ENCODE results near the gene TSPEAR.

TSPEAR gene

GRCh38 chr21:44730951-44731579, 19.7 kb upstream of the TSPEAR start:
- Histone ChIP-seq H3K9ac (ENCODE audit: low read length in 2 of 2) (no peak overlapping the region), H3K9me3 (ENCODE audit: control insufficient read depth in 2 of 2, low read length in 2 of 2) (peaks cover 0 to 6% of the 10 kb centered on the region in 2 donors), H3K36me3 (ENCODE audit: control insufficient read depth in 2 of 2, insufficient read depth in 2 of 2, low read length in 2 of 2) (no peaks in the 10 kb centered on the region), H3K27me3 (ENCODE audit: control insufficient read depth in 1 of 2, insufficient read depth in 2 of 2, low read length in 2 of 2) (peaks cover 4 to 6% of the 10 kb centered on the region in 2 donors), H3K4me3 (ENCODE audit: low read length in 2 of 2) (no peak overlapping the region), H3K27ac (ENCODE audit: low read length) (no peak overlapping the region), H3K4me1 (ENCODE audit: control insufficient read depth, insufficient read depth, low read length) (no peaks in the 10 kb centered on the region)

GRCh38 chr21:44730028-44730395, 18.6 kb upstream of the TSPEAR start:
- no peaks in the 10 kb centered on the region for H3K36me3 ChIP-seq (ENCODE audit: control insufficient read depth in 2 of 2, insufficient read depth in 2 of 2, low read length in 2 of 2)
- peaks cover 6 to 8% of the 10 kb centered on the region in 2 donors for H3K27me3 ChIP-seq (ENCODE audit: control insufficient read depth in 1 of 2, insufficient read depth in 2 of 2, low read length in 2 of 2)
- H3K27ac ChIP-seq (ENCODE audit: low read length) = no peak overlapping the region
- H3K4me3 ChIP-seq (ENCODE audit: low read length in 2 of 2) = no peak overlapping the region
- H3K9ac ChIP-seq (ENCODE audit: low read length in 2 of 2) = no peak overlapping the region
- H3K4me1 ChIP-seq (ENCODE audit: control insufficient read depth, insufficient read depth, low read length) = no peaks in the 10 kb centered on the region
- H3K9me3 ChIP-seq (ENCODE audit: control insufficient read depth in 2 of 2, low read length in 2 of 2) = no peaks in the 10 kb centered on the region

- no peak overlapping the region for H3K27ac ChIP-seq (ENCODE audit: low read length)
- H3K27me3 ChIP-seq (ENCODE audit: control insufficient read depth in 1 of 2, insufficient read depth in 2 of 2, low read length in 2 of 2) = peaks cover 8 to 11% of the 10 kb centered on the region in 2 donors
- no peaks in the 10 kb centered on the region for H3K9me3 ChIP-seq (ENCODE audit: control insufficient read depth in 2 of 2, low read length in 2 of 2)
- H3K4me1 ChIP-seq (ENCODE audit: control insufficient read depth, insufficient read depth, low read length) = no peaks in the 10 kb centered on the region
- no peak overlapping the region for H3K4me3 ChIP-seq (ENCODE audit: low read length in 2 of 2)
- H3K36me3 ChIP-seq (ENCODE audit: control insufficient read depth in 2 of 2, insufficient read depth in 2 of 2, low read length in 2 of 2) = no peaks in the 10 kb centered on the region
- no peak overlapping the region for H3K9ac ChIP-seq (ENCODE audit: low read length in 2 of 2)
These were observed 18.1 kb upstream of the TSPEAR start for GRCh38 chr21:44729336-44730027.

GRCh38 chr21:44728716-44729115, 17.3 kb upstream of the TSPEAR start:
- no peak overlapping the region for H3K4me3 ChIP-seq (ENCODE audit: low read length in 2 of 2)
- H3K36me3 ChIP-seq (ENCODE audit: control insufficient read depth in 2 of 2, insufficient read depth in 2 of 2, low read length in 2 of 2) = no peaks in the 10 kb centered on the region
- H3K9me3 ChIP-seq (ENCODE audit: control insufficient read depth in 2 of 2, low read length in 2 of 2) = no peaks in the 10 kb centered on the region
- no peak overlapping the region for H3K27ac ChIP-seq (ENCODE audit: low read length)
- no peak overlapping the region for H3K9ac ChIP-seq (ENCODE audit: low read length in 2 of 2)
- H3K4me1 ChIP-seq (ENCODE audit: control insufficient read depth, insufficient read depth, low read length) = peaks cover under 1% of the 10 kb centered on the region
- H3K27me3 ChIP-seq (ENCODE audit: control insufficient read depth in 1 of 2, insufficient read depth in 2 of 2, low read length in 2 of 2) = peaks cover 15 to 16% of the 10 kb centered on the region in 2 donors

- Histone ChIP-seq H3K27ac (ENCODE audit: low read length) (no peak overlapping the region), H3K27me3 (ENCODE audit: control insufficient read depth in 1 of 2, insufficient read depth in 2 of 2, low read length in 2 of 2) (peaks cover 23 to 24% of the 10 kb centered on the region in 2 donors), H3K36me3 (ENCODE audit: control insufficient read depth in 2 of 2, insufficient read depth in 2 of 2, low read length in 2 of 2) (no peaks in the 10 kb centered on the region), H3K4me3 (ENCODE audit: low read length in 2 of 2) (no peak overlapping the region), H3K9ac (ENCODE audit: low read length in 2 of 2) (no peak overlapping the region), H3K9me3 (ENCODE audit: control insufficient read depth in 2 of 2, low read length in 2 of 2) (no peaks in the 10 kb centered on the region), H3K4me1 (ENCODE audit: control insufficient read depth, insufficient read depth, low read length) (peaks cover 3% of the 10 kb centered on the region)
These were observed 16.4 kb upstream of the TSPEAR start for GRCh38 chr21:44727757-44728156.

GRCh38 chr21:44727321-44727720, 15.9 kb upstream of the TSPEAR start:
- H3K4me3 ChIP-seq (ENCODE audit: low read length in 2 of 2) = no peak overlapping the region
- H3K9me3 ChIP-seq (ENCODE audit: control insufficient read depth in 2 of 2, low read length in 2 of 2) = no peaks in the 10 kb centered on the region
- H3K27me3 ChIP-seq (ENCODE audit: control insufficient read depth in 1 of 2, insufficient read depth in 2 of 2, low read length in 2 of 2) = peaks cover 26 to 28% of the 10 kb centered on the region in 2 donors
- no peak overlapping the region for H3K9ac ChIP-seq (ENCODE audit: low read length in 2 of 2)
- H3K36me3 ChIP-seq (ENCODE audit: control insufficient read depth in 2 of 2, insufficient read depth in 2 of 2, low read length in 2 of 2) = no peaks in the 10 kb centered on the region
- no peak overlapping the region for H3K27ac ChIP-seq (ENCODE audit: low read length)
- peaks cover 3% of the 10 kb centered on the region for H3K4me1 ChIP-seq (ENCODE audit: control insufficient read depth, insufficient read depth, low read length)

- no peak overlapping the region for H3K9ac ChIP-seq (ENCODE audit: low read length in 2 of 2)
- H3K9me3 ChIP-seq (ENCODE audit: control insufficient read depth in 2 of 2, low read length in 2 of 2) = no peaks in the 10 kb centered on the region
- no peak overlapping the region for H3K27ac ChIP-seq (ENCODE audit: low read length)
- peaks cover 26% of the 10 kb centered on the region in 2 donors for H3K27me3 ChIP-seq (ENCODE audit: control insufficient read depth in 1 of 2, insufficient read depth in 2 of 2, low read length in 2 of 2)
- no peaks in the 10 kb centered on the region for H3K36me3 ChIP-seq (ENCODE audit: control insufficient read depth in 2 of 2, insufficient read depth in 2 of 2, low read length in 2 of 2)
- H3K4me3 ChIP-seq (ENCODE audit: low read length in 2 of 2) = no peak overlapping the region
- peaks cover 3% of the 10 kb centered on the region for H3K4me1 ChIP-seq (ENCODE audit: control insufficient read depth, insufficient read depth, low read length)
These were observed 15.5 kb upstream of the TSPEAR start for GRCh38 chr21:44726826-44727225.

GRCh38 chr21:44724926-44725325, 13.6 kb upstream of the TSPEAR start:
- Histone ChIP-seq H3K9me3 (ENCODE audit: control insufficient read depth in 2 of 2, low read length in 2 of 2) (no peaks in the 10 kb centered on the region), H3K4me3 (ENCODE audit: low read length in 2 of 2) (no peak overlapping the region), H3K27ac (ENCODE audit: low read length) (no peak overlapping the region), H3K36me3 (ENCODE audit: control insufficient read depth in 2 of 2, insufficient read depth in 2 of 2, low read length in 2 of 2) (no peaks in the 10 kb centered on the region), H3K9ac (ENCODE audit: low read length in 2 of 2) (no peak overlapping the region), H3K27me3 (ENCODE audit: control insufficient read depth in 1 of 2, insufficient read depth in 2 of 2, low read length in 2 of 2) (peaks cover 26 to 28% of the 10 kb centered on the region in 2 donors), H3K4me1 (ENCODE audit: control insufficient read depth, insufficient read depth, low read length) (peaks cover 3% of the 10 kb centered on the region)

GRCh38 chr21:44724196-44724595, 12.8 kb upstream of the TSPEAR start:
- Histone ChIP-seq H3K4me3 (ENCODE audit: low read length in 2 of 2) (no peak overlapping the region), H3K27ac (ENCODE audit: low read length) (no peak overlapping the region), H3K27me3 (ENCODE audit: control insufficient read depth in 1 of 2, insufficient read depth in 2 of 2, low read length in 2 of 2) (peaks cover 26 to 28% of the 10 kb centered on the region in 2 donors), H3K36me3 (ENCODE audit: control insufficient read depth in 2 of 2, insufficient read depth in 2 of 2, low read length in 2 of 2) (no peaks in the 10 kb centered on the region), H3K4me1 (ENCODE audit: control insufficient read depth, insufficient read depth, low read length) (peaks cover 3% of the 10 kb centered on the region), H3K9me3 (ENCODE audit: control insufficient read depth in 2 of 2, low read length in 2 of 2) (no peaks in the 10 kb centered on the region), H3K9ac (ENCODE audit: low read length in 2 of 2) (no peak overlapping the region)

- Histone ChIP-seq H3K9ac (ENCODE audit: low read length in 2 of 2) (no peak overlapping the region), H3K27me3 (ENCODE audit: control insufficient read depth in 1 of 2, insufficient read depth in 2 of 2, low read length in 2 of 2) (peaks cover 29 to 32% of the 10 kb centered on the region in 2 donors), H3K27ac (ENCODE audit: low read length) (no peak overlapping the region), H3K36me3 (ENCODE audit: control insufficient read depth in 2 of 2, insufficient read depth in 2 of 2, low read length in 2 of 2) (no peaks in the 10 kb centered on the region), H3K4me1 (ENCODE audit: control insufficient read depth, insufficient read depth, low read length) (peaks cover 3% of the 10 kb centered on the region), H3K9me3 (ENCODE audit: control insufficient read depth in 2 of 2, low read length in 2 of 2) (no peaks in the 10 kb centered on the region), H3K4me3 (ENCODE audit: low read length in 2 of 2) (no peak overlapping the region)
These were observed 12.1 kb upstream of the TSPEAR start for GRCh38 chr21:44723177-44724131.

All from stomach smooth muscle (tissue), 2 donors.